Measurements from ENCODE around the gene GHR. TPM values are rescaled to one million over a fixed set of nuclear protein-coding genes. Genes with fewer than 3 reads are reported as not detected.

The GHR gene
- total RNA-seq, 2 experiments from 2014 or later = not detected

DNA sequence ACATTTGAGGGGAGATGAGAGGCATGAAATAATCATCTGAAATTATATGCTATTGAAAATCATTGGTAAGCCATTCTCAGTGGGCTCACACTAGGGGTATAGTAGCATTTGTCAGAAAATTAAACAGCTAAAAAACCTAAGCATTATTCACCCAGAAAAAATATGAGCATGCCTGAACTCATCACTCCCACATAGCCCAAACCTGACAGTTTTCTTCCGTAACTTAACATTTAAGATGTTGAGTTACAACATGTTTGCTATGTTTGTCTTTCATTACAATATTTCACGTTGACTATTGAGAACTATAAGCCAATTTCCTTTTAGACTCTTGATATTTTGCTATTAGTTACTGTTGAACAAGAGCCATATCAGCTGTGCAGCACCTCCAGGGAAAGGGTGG lies 23.5 kb upstream of the GHR start:
- CTCF ChIA-PET = interaction anchor here (1.0 kb wide), 1 partner anchor 10 kb away, joined by 3 read pairs; no protein-coding TSS in a partner anchor
- H3K4me1 Mint-ChIP-seq (ENCODE audit: low read depth) = no peaks in the 10 kb centered on the region
- POLR2A ChIA-PET = no interaction called here
- no peaks in the 10 kb centered on the region for H3K9me3 Mint-ChIP-seq
- H3K36me3 Mint-ChIP-seq (ENCODE audit: low read depth) = no peaks in the 10 kb centered on the region
- TF ChIP-seq, protein P1, sequence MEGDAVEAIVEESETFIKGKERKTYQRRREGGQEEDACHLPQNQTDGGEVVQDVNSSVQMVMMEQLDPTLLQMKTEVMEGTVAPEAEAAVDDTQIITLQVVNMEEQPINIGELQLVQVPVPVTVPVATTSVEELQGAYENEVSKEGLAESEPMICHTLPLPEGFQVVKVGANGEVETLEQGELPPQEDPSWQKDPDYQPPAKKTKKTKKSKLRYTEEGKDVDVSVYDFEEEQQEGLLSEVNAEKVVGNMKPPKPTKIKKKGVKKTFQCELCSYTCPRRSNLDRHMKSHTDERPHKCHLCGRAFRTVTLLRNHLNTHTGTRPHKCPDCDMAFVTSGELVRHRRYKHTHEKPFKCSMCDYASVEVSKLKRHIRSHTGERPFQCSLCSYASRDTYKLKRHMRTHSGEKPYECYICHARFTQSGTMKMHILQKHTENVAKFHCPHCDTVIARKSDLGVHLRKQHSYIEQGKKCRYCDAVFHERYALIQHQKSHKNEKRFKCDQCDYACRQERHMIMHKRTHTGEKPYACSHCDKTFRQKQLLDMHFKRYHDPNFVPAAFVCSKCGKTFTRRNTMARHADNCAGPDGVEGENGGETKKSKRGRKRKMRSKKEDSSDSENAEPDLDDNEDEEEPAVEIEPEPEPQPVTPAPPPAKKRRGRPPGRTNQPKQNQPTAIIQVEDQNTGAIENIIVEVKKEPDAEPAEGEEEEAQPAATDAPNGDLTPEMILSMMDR (IDR thresholded peaks at IDR 0.05) = no peak
- H3K27ac Mint-ChIP-seq = no peak overlapping the region
- intact Hi-C loops (cut with micrococcal nuclease) = no loop called here
- DNase-seq (no peak), ATAC-seq (no peak)
- no peaks in the 10 kb centered on the region for H3K27me3 Mint-ChIP-seq
- no peak overlapping the region for H3K4me3 Mint-ChIP-seq

DNA sequence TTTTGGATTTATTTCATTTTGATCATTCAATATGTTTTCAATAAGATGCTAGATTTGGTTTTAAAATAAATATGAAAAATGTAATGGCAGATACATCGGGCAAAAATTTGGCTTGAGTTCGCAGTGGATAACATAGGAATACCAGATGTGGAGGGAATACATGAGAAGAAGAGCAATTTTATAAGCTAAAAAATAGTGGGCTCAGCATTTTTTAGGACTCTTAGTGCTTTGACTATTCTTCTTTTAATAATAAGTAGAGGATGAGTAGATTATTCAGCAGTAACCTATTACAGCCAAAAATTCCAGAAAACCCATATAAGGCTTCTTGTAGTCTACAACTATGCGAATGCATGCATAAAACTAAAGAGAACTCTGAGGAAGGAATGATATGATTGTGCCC lies 22.8 kb upstream of the GHR start:
- POLR2A ChIA-PET = no interaction called here
- intact Hi-C loops (cut with micrococcal nuclease) = no loop called here
- Mint-ChIP-seq H3K4me3 (no peak overlapping the region), H3K27me3 (no peaks in the 10 kb centered on the region), H3K9me3 (no peaks in the 10 kb centered on the region), H3K36me3 (ENCODE audit: low read depth) (no peaks in the 10 kb centered on the region), H3K27ac (no peak overlapping the region), H3K4me1 (ENCODE audit: low read depth) (no peaks in the 10 kb centered on the region)
- CTCF ChIA-PET = interaction anchor here (1.0 kb wide), 1 partner anchor 11 kb away, joined by 3 read pairs; no protein-coding TSS in a partner anchor
- DNase-seq (no peak), ATAC-seq (no peak)
- TF ChIP-seq, protein P1 (IDR thresholded peaks at IDR 0.05) = no peak

DNA sequence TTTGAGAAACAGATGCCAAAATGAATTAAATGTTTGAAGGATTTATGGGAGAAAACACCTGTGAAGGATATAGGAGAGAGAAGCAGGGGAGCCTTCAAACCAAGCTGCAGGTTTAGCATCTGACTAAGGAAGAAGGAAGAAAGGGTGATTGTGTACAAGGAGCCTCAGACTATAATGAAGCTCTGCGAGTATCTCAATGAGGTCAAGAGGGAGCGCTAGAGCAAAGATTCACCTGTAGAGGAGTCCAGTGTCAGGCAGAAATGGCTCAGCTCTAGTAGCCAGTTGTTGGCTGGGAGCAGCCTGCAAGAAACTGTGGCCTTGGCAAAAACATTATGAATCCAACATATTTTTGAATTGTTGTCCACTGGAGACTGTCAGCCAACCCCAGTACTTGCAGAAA lies 20.0 kb upstream of the GHR start:
- H3K27ac Mint-ChIP-seq = no peak overlapping the region
- no peaks in the 10 kb centered on the region for H3K36me3 Mint-ChIP-seq (ENCODE audit: low read depth)
- ChIA-PET POLR2A (no interaction called here), CTCF (no interaction called here)
- no peak for DNase-seq
- intact Hi-C loops (cut with micrococcal nuclease) = no loop called here
- ATAC-seq = no peak
- no peak overlapping the region for H3K4me3 Mint-ChIP-seq
- TF ChIP-seq, protein P1 (IDR thresholded peaks at IDR 0.05) = no peak
- no peaks in the 10 kb centered on the region for H3K27me3 Mint-ChIP-seq
- no peaks in the 10 kb centered on the region for H3K4me1 Mint-ChIP-seq (ENCODE audit: low read depth)
- H3K9me3 Mint-ChIP-seq = no peaks in the 10 kb centered on the region

DNA sequence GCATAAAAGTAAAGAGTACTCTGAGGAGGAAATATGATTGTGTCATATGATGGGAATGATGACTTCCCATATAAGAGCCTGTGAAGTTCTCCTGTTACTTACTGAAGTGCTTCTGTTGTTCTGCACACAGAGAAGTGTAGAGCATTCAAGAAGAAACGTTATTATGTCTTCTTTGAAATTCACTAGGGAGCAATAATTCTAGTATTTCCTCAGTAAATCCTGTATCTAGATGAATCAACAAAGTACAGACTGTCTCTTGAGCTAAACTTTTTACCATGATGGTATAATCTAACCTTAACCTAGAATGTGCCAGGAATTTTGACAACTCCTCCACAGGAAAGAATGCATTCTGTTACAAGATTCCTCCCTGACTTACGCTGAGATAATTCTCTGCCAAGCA lies 18.9 kb upstream of the GHR start:
- Mint-ChIP-seq H3K4me3 (no peak overlapping the region), H3K4me1 (ENCODE audit: low read depth) (no peaks in the 10 kb centered on the region), H3K9me3 (no peaks in the 10 kb centered on the region), H3K27ac (no peak overlapping the region), H3K36me3 (ENCODE audit: low read depth) (no peaks in the 10 kb centered on the region), H3K27me3 (no peaks in the 10 kb centered on the region)
- intact Hi-C loops (cut with micrococcal nuclease) = no loop called here
- no peak for ATAC-seq
- TF ChIP-seq, protein P1 (IDR thresholded peaks at IDR 0.05) = no peak
- ChIA-PET CTCF (no interaction called here), POLR2A (no interaction called here)
- no peak for DNase-seq

DNA sequence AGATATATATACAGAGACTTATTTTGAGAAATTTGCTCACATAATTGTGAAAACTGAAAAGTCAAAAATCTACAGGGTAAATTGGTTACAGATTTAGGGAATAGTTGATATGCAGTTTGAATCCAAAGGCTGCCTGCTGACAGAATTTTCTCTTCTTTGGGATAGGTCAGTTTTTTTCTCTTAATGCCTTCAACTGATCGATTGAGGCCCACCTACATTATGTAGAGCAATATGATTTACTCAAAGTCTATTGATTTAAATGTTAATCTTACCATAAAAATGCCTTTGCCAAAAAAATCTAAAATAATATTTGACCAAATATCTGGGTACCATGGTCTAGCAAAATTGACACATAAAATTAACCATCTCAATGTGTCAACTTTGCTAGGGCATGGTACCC lies 3.9 kb upstream of the GHR start:
- Mint-ChIP-seq H3K27me3 (peaks cover 5% of the 10 kb centered on the region), H3K9me3 (no peaks in the 10 kb centered on the region), H3K36me3 (ENCODE audit: low read depth) (no peaks in the 10 kb centered on the region), H3K4me3 (no peak overlapping the region), H3K27ac (no peak overlapping the region), H3K4me1 (ENCODE audit: low read depth) (no peaks in the 10 kb centered on the region)
- intact Hi-C loops (cut with micrococcal nuclease) = no loop called here
- ChIA-PET CTCF (no interaction called here), POLR2A (no interaction called here)
- DNase-seq (no peak), ATAC-seq (no peak)
- TF ChIP-seq, protein P1 (IDR thresholded peaks at IDR 0.05) = no peak

Measured in activated CD8-positive, alpha-beta T cell treated with anti-CD3 and anti-CD28 coated beads for 36 hours (primary cell).